ENCODE measurements around the gene KCNIP1.

Gene KCNIP1

GRCh38 chr5:170631466-170632195 lies 127.8 kb downstream of the KCNIP1 start:
- no peak for DNase-seq

GRCh38 chr5:170632266-170632984 lies 128.6 kb downstream of the KCNIP1 start:
- DNase-seq: no peak

GRCh38 chr5:170632985-170633234 lies 129.1 kb downstream of the KCNIP1 start:
- peak; percentile 87 for DNase-seq

- DNase-seq: no peak
These were observed 129.6 kb downstream of the KCNIP1 start for GRCh38 chr5:170633235-170634081.

GRCh38 chr5:170634256-170634990 lies 130.6 kb downstream of the KCNIP1 start:
- DNase-seq: no peak

- peak; percentile 29 for DNase-seq
These were observed 131.9 kb downstream of the KCNIP1 start for GRCh38 chr5:170635706-170636105.

GRCh38 chr5:170636206-170636605 lies 132.4 kb downstream of the KCNIP1 start:
- no peak for DNase-seq

- no peak for DNase-seq
These were observed 133.1 kb downstream of the KCNIP1 start for GRCh38 chr5:170636801-170637477.

- DNase-seq: peak; percentile 36
These were observed 134.2 kb downstream of the KCNIP1 start for GRCh38 chr5:170638051-170638450.

- DNase-seq: peak; percentile 91
These were observed 134.8 kb downstream of the KCNIP1 start for GRCh38 chr5:170638454-170639220.

- no peak for DNase-seq
These were observed 135.6 kb downstream of the KCNIP1 start for GRCh38 chr5:170639221-170639925.

GRCh38 chr5:170640731-170641588 lies 137.1 kb downstream of the KCNIP1 start:
- DNase-seq: peak; percentile 17

- DNase-seq: peak; percentile 30
These were observed 137.8 kb downstream of the KCNIP1 start for GRCh38 chr5:170641589-170642031.

- DNase-seq: no peak
These were observed 138.4 kb downstream of the KCNIP1 start for GRCh38 chr5:170642066-170642735.

- DNase-seq: no peak
These were observed 139.1 kb downstream of the KCNIP1 start for GRCh38 chr5:170642776-170643436.

GRCh38 chr5:170643591-170643990 lies 139.8 kb downstream of the KCNIP1 start:
- DNase-seq: no peak

GRCh38 chr5:170644501-170644900 lies 140.7 kb downstream of the KCNIP1 start:
- peak; percentile 12 for DNase-seq

GRCh38 chr5:170648541-170648940 lies 144.7 kb downstream of the KCNIP1 start:
- no peak for DNase-seq

GRCh38 chr5:170650850-170651249 lies 147.0 kb downstream of the KCNIP1 start:
- no peak for DNase-seq

Data from activated CD8-positive, alpha-beta memory T cell treated with anti-CD3 and anti-CD28 coated beads, Interleukin-2, amount 50 U/mL, for 48 hours (primary cell).